Neural cell (in vitro differentiated cells): ENCODE results near the gene ARHGAP9. TPM values are rescaled to one million over a fixed set of nuclear protein-coding genes. Genes with fewer than 3 reads are reported as not detected.
"Not testable (repeated sequence)": the region's sequence is repeated elsewhere in the genome, so short reads cannot be mapped to it uniquely, and the experiment has no call there.

ENCODE experiments used
- H2AFZ ChIP-seq: fragments of 200-600, 300-800 bp; sonication (generic), shearing (Covaris generic); 2 replicates; pipeline ENCODE4 v1.6.0; 2014; ENCODE audit warnings: low read depth, mild to moderate bottlenecking, antibody characterized with exemption, low read length, moderate library complexity
- H3F3A ChIP-seq: fragments of 200-600 bp; shearing (Covaris generic); 2 replicates; pipeline ENCODE4 v1.6.1; 2016; ENCODE audit warnings: mild to moderate bottlenecking, moderate library complexity, mixed read lengths, antibody characterized with exemption, low read length; ENCODE audit not compliant: insufficient read depth, poor library complexity, severe bottlenecking
- H3K27ac ChIP-seq: fragments of 200-600, 300-800 bp; sonication (generic), shearing (Covaris generic); 2 replicates; pipeline ENCODE4 v1.5.1; 2014; ENCODE audit warnings: mild to moderate bottlenecking, low read length, moderate library complexity
- H3K27me3 ChIP-seq: fragments of 300-800, 200-600 bp; sonication (generic), shearing (Covaris generic); 2 replicates; pipeline ENCODE4 v1.6.0; 2014; ENCODE audit warnings: mild to moderate bottlenecking, low read depth, low read length, moderate library complexity; ENCODE audit not compliant: insufficient read depth
- H3K36me3 ChIP-seq: fragments of 300-800, 200-600 bp; sonication (generic), shearing (Covaris generic); 2 replicates; pipeline ENCODE4 v1.5.1; 2014; ENCODE audit warnings: mild to moderate bottlenecking, antibody characterized with exemption, low read length, moderate library complexity; ENCODE audit not compliant: insufficient read depth
- H3K4me2 ChIP-seq: fragments of 300-800, 200-600 bp; sonication (generic), shearing (Covaris generic); 2 replicates; pipeline ENCODE4 v1.6.0; 2014; ENCODE audit warnings: mild to moderate bottlenecking, low read length
- H3K4me3 ChIP-seq: fragments of 300-800, 200-600 bp; sonication (generic), shearing (Covaris generic); 2 replicates; pipeline ENCODE4 v1.5.1; 2014; ENCODE audit warnings: mild to moderate bottlenecking, low read length, moderate library complexity
- H3K79me2 ChIP-seq: fragments of 200-600 bp; shearing (Covaris generic); replicated peaks from 2 replicates; pipeline ENCODE4 v1.6.0; 2014; ENCODE audit warnings: mild to moderate bottlenecking, low read length, moderate library complexity; ENCODE audit not compliant: insufficient read depth
- H3K9ac ChIP-seq: fragments of 300-800, 200-600 bp; sonication (generic), shearing (Covaris generic); 2 replicates; pipeline ENCODE4 v1.6.1; 2016; ENCODE audit warnings: mild to moderate bottlenecking, low read length, mixed read lengths
- H3K9me2 ChIP-seq: fragments of 200-600 bp; shearing (Covaris generic); 2 replicates; pipeline ENCODE4 v1.6.1; 2016; ENCODE audit warnings: mild to moderate bottlenecking, low read length, mixed read lengths; ENCODE audit not compliant: insufficient read depth
- H3K9me3 ChIP-seq: fragments of 200-600, 300-800 bp; sonication (generic), shearing (Covaris generic); 2 replicates; pipeline ENCODE4 v1.6.1; 2016; ENCODE audit warnings: mild to moderate bottlenecking, mixed run types, low read length, moderate library complexity, mixed read lengths
- H4K20me1 ChIP-seq: fragments of 200-600 bp; shearing (Covaris generic); 2 replicates; pipeline ENCODE4 v1.6.1; 2016; ENCODE audit warnings: mild to moderate bottlenecking, mixed run types; ENCODE audit not compliant: insufficient read depth
- EP300 ChIP-seq: fragments of 450-650 bp; conservative IDR thresholded peaks from 2 replicates; pipeline ENCODE4 v1.6.1; 2014; ENCODE audit warnings: antibody characterized with exemption, mild to moderate bottlenecking, moderate library complexity; ENCODE audit not compliant: poor library complexity, severe bottlenecking
- EZH2 ChIP-seq: fragments of 200-600, 300-800 bp; shearing (Covaris generic), sonication (generic); IDR thresholded peaks from 2 replicates; pipeline ENCODE4 v1.6.1; 2014; ENCODE audit warnings: antibody characterized with exemption, low read length, borderline replicate concordance, mild to moderate bottlenecking; ENCODE audit not compliant: insufficient read depth, poor library complexity, severe bottlenecking
- MXI1 ChIP-seq: fragments of 450-650 bp; conservative IDR thresholded peaks from 2 replicates; pipeline ENCODE4 v1.6.1; 2014; ENCODE audit warnings: antibody characterized with exemption, mild to moderate bottlenecking; ENCODE audit not compliant: poor library complexity, severe bottlenecking
- POLR2AphosphoS5 ChIP-seq: IDR thresholded peaks from 2 replicates; pipeline ENCODE4 v1.6.1; 2012
- RAD21 ChIP-seq: fragments of 450-650 bp; conservative IDR thresholded peaks from 2 replicates; pipeline ENCODE4 v1.6.1; 2014; ENCODE audit warnings: antibody characterized with exemption, mild to moderate bottlenecking, moderate library complexity
- SMC3 ChIP-seq: fragments of 450-650 bp; conservative IDR thresholded peaks from 2 replicates; pipeline ENCODE4 v1.6.1; 2014; ENCODE audit warnings: antibody characterized with exemption, mild to moderate bottlenecking, moderate library complexity; ENCODE audit not compliant: poor library complexity
- TAF1 ChIP-seq: IDR thresholded peaks from 2 replicates; pipeline ENCODE4 v1.6.1; 2012; ENCODE audit warnings: low read depth
- polyA plus RNA-seq: library from polyadenylated mRNA; depleted of rRNA; stranded (reverse); fragments of >200 nt; gene quantifications from 2 replicates; pipeline ENCODE4 v1.2.3, GENCODE V29; 2014
- TF ChIP-seq, protein P1 (sequence below): fragments of 450-650 bp; IDR thresholded peaks from 2 replicates; pipeline ENCODE4 v1.5.1; 2014; ENCODE audit warnings: antibody characterized with exemption, mild to moderate bottlenecking, moderate library complexity; ENCODE audit not compliant: poor library complexity, severe bottlenecking
- TF ChIP-seq, protein P2 (sequence below): IDR thresholded peaks from 2 replicates; pipeline ENCODE4 v1.6.1; 2012; ENCODE audit warnings: borderline replicate concordance

ARHGAP9 gene
- polyA plus RNA-seq, 1 donor from 2014 or later = not detected

DNA sequence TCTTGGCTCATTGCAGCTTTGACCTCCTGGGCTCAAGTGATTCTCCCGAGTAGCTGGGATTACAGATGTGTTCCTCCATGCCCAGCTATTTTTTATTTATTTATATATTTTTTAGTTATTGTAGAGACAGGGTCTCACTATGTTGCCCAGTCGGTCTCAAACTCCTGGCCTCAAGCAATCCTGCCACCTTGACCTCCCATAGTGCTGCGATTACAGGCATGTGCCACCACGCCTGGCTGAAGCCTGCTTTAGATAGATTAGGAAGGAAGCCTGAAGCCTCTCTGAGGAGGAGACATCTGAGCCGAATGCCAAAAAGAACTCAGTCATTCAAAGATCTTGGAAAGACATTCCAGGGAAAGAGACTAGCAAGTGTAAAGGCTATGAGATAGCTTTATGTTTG is 34.9 kb downstream of the ARHGAP9 start:
- H2AFZ ChIP-seq = no peak overlapping the region
- no peak overlapping the region for H3K4me3 ChIP-seq
- H4K20me1 ChIP-seq = no peaks in the 10 kb centered on the region
- H3K9ac ChIP-seq = no peak overlapping the region
- TF ChIP-seq EP300 (no peak), POLR2AphosphoS5 (no peak), TAF1 (no peak), RAD21 (no peak), SMC3 (no peak), EZH2 (no peak), MXI1 (no peak)
- TF ChIP-seq, protein P1, sequence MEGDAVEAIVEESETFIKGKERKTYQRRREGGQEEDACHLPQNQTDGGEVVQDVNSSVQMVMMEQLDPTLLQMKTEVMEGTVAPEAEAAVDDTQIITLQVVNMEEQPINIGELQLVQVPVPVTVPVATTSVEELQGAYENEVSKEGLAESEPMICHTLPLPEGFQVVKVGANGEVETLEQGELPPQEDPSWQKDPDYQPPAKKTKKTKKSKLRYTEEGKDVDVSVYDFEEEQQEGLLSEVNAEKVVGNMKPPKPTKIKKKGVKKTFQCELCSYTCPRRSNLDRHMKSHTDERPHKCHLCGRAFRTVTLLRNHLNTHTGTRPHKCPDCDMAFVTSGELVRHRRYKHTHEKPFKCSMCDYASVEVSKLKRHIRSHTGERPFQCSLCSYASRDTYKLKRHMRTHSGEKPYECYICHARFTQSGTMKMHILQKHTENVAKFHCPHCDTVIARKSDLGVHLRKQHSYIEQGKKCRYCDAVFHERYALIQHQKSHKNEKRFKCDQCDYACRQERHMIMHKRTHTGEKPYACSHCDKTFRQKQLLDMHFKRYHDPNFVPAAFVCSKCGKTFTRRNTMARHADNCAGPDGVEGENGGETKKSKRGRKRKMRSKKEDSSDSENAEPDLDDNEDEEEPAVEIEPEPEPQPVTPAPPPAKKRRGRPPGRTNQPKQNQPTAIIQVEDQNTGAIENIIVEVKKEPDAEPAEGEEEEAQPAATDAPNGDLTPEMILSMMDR = no peak
- TF ChIP-seq, protein P2, sequence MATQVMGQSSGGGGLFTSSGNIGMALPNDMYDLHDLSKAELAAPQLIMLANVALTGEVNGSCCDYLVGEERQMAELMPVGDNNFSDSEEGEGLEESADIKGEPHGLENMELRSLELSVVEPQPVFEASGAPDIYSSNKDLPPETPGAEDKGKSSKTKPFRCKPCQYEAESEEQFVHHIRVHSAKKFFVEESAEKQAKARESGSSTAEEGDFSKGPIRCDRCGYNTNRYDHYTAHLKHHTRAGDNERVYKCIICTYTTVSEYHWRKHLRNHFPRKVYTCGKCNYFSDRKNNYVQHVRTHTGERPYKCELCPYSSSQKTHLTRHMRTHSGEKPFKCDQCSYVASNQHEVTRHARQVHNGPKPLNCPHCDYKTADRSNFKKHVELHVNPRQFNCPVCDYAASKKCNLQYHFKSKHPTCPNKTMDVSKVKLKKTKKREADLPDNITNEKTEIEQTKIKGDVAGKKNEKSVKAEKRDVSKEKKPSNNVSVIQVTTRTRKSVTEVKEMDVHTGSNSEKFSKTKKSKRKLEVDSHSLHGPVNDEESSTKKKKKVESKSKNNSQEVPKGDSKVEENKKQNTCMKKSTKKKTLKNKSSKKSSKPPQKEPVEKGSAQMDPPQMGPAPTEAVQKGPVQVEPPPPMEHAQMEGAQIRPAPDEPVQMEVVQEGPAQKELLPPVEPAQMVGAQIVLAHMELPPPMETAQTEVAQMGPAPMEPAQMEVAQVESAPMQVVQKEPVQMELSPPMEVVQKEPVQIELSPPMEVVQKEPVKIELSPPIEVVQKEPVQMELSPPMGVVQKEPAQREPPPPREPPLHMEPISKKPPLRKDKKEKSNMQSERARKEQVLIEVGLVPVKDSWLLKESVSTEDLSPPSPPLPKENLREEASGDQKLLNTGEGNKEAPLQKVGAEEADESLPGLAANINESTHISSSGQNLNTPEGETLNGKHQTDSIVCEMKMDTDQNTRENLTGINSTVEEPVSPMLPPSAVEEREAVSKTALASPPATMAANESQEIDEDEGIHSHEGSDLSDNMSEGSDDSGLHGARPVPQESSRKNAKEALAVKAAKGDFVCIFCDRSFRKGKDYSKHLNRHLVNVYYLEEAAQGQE = no peak
- H3K9me2 ChIP-seq = no peaks in the 10 kb centered on the region
- no peak overlapping the region for H3K27ac ChIP-seq
- no peaks in the 10 kb centered on the region for H3K79me2 ChIP-seq
- no peaks in the 10 kb centered on the region for H3K36me3 ChIP-seq
- H3K27me3 ChIP-seq = no peaks in the 10 kb centered on the region
- no peaks in the 10 kb centered on the region for H3K9me3 ChIP-seq
- no peak overlapping the region for H3K4me2 ChIP-seq
- no peaks in the 10 kb centered on the region for H3F3A ChIP-seq

DNA sequence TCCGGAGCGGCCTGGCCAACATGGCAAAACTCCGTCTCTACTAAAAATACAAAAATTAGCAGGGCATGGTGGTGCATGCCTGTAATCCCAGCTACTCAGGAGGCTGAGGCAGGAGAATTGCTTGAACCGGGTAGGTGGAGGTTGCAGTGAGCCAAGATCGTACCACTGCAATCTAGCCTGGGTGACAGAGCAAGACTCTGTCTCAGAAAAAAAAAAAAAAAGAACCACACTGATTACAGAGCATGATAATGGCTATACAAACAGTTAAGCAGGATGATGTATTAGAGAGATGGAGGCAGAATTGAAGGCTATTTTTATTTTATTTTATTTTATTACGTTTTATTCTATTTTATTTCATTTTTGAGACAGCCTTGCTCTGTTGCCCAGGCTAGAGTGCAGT is 35.3 kb downstream of the ARHGAP9 start:
- not testable (repeated sequence) for H3K27me3 ChIP-seq, H3K9me3 ChIP-seq, H3K9me2 ChIP-seq, H2AFZ ChIP-seq, H3F3A ChIP-seq, H3K79me2 ChIP-seq, H3K4me2 ChIP-seq, H3K4me3 ChIP-seq, H3K9ac ChIP-seq, H4K20me1 ChIP-seq, H3K36me3 ChIP-seq, H3K27ac ChIP-seq

DNA sequence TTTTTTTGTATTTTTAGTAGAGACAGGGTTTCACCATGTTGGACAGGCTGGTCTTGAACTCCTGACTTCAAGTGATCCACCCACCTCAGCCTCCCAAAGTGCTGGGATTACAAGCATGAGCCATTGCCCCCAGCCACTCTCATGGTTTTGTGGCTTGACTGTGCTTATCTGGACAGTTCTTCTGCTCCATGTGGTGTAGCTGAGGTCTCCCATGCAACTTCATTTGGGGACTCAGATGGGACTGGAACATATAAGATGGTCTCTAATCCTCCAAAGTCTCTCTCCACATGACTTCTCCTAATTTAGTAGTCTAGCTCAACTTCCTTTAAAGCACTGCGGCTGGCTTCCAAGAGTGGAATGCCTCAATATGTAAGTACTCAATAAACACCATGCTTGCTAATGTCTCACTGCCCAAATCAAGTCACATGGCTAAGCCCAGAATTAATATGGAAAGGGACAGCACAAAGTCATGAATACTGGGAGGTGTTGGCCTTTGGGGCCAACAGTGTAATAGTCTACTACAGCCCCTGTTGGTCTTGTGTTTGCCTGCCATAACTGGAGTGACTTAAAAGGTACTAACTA is 37.7 kb downstream of the ARHGAP9 start:
- TF ChIP-seq POLR2AphosphoS5 = no peak
- H3K36me3 ChIP-seq = no peaks in the 10 kb centered on the region
- H3K27ac ChIP-seq = no peak overlapping the region
- no peaks in the 10 kb centered on the region for H3F3A ChIP-seq
- H3K9ac ChIP-seq = no peak overlapping the region
- H3K27me3 ChIP-seq = no peaks in the 10 kb centered on the region
- no peak overlapping the region for H3K4me2 ChIP-seq
- H3K79me2 ChIP-seq = no peaks in the 10 kb centered on the region
- no peak overlapping the region for H3K4me3 ChIP-seq
- H3K9me3 ChIP-seq = no peaks in the 10 kb centered on the region
- H2AFZ ChIP-seq = no peak overlapping the region
- H3K9me2 ChIP-seq = no peaks in the 10 kb centered on the region
- no peaks in the 10 kb centered on the region for H4K20me1 ChIP-seq

DNA sequence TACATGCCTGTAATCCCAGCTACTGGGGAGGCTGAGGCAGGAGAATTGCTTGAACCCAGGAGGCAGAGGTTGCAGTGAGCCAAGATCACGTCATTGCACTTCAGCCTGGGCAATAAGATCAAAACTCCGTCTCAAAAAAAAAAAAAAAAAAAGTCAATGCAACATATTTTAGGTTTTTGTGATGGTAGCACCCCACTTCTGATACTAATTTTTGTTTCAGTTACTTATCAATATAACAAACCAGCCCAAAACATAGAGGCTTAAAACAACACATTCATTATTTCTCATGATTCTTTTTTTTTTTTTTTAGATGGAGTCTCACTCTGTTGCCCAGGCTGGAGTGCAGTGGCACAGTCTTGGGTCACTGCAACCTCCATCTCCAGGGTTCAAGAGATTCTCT is 38.3 kb downstream of the ARHGAP9 start:
- H3K27me3 ChIP-seq, H2AFZ ChIP-seq, H4K20me1 ChIP-seq: not testable (repeated sequence)

More for the DNA sequence above, 38.3 kb downstream of the ARHGAP9 start:
- not testable (repeated sequence) for H3K9ac ChIP-seq, H3F3A ChIP-seq, H3K9me3 ChIP-seq, H3K4me2 ChIP-seq, H3K79me2 ChIP-seq, H3K4me3 ChIP-seq, H3K27ac ChIP-seq, H3K36me3 ChIP-seq, H3K9me2 ChIP-seq
